GM21447 (cell line): ENCODE results near the gene PFN1.

Experiments used
- ATAC-seq: cut with Tn5 transposase; IDR thresholded peaks from one replicate; pipeline ENCODE4 v1.9.1; 2021; ENCODE audit not compliant: unreplicated experiment

Gene PFN1

DNA sequence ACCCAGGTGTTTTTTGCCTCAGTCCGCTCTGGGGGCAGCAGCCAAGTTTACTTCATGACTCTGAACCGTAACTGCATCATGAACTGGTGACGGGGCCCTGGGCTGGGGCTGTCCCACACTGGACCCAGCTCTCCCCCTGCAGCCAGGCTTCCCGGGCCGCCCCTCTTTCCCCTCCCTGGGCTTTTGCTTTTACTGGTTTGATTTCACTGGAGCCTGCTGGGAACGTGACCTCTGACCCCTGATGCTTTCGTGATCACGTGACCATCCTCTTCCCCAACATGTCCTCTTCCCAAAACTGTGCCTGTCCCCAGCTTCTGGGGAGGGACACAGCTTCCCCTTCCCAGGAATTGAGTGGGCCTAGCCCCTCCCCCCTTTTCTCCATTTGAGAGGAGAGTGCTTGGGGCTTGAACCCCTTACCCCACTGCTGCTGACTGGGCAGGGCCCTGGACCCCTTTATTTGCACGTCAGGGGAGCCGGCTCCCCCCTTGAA, 51.1 kb downstream of the PFN1 start:
- no peak for ATAC-seq

DNA sequence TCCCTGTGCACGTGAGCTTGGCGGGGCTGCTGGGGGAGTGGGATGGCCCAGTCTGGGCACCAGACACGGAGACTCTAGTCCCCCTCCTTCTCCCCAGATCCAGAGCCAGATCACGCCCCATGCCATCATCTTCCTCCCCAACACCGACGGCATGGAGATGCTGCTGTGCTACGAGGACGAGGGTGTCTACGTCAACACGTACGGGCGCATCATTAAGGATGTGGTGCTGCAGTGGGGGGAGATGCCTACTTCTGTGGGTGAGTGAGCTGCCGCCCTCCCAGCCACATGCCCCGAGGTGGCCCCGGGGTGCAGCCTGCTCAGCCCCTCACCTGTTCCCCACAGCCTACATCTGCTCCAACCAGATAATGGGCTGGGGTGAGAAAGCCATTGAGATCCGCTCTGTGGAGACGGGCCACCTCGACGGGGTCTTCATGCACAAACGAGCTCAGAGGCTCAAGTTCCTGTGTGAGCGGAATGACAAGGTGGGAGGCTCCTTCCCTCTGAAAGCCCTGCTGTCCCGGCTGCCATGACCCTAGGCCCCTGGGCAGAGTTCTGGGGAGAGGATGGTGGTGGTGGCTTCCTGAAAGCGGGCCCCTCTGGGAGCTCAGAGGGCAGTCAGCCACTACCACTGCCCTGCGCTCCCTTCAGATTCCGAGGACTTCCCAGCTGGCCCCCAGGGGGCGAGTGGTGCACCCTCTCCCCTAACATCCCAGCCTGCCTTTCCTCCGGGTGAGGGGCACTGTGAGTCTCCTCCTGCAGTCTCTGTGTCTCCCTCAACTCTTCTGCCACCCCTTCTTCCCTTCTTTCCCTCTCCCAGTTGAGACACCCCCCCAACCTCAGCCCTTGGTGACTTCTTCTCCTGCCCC, 51.8 kb downstream of the PFN1 start:
- no peak for ATAC-seq

DNA sequence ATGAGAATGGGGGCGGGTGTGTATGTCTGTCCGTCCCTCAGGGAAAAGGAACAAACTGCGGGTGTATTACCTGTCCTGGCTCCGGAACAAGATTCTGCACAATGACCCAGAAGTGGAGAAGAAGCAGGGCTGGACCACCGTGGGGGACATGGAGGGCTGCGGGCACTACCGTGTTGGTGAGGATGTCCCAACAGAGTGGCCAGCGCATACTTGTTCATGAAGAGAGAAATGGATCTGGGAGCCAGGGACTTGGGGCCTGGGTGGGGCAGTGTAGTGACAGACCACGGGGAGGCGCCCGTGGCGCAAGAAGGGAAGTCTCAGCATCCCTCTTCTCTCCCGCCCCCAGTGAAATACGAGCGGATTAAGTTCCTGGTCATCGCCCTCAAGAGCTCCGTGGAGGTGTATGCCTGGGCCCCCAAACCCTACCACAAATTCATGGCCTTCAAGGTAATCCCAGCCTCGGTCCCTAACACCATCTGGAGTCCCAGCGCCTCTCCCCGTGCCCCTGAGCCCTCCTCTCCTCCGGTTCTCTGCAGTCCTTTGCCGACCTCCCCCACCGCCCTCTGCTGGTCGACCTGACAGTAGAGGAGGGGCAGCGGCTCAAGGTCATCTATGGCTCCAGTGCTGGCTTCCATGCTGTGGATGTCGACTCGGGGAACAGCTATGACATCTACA, 52.5 kb downstream of the PFN1 start:
- no peak for ATAC-seq
